Panc1 (cell line): ENCODE results near the gene GRID2. TPM values are rescaled to one million over a fixed set of nuclear protein-coding genes. Genes with fewer than 3 reads are reported as not detected.

Experiments
- ATAC-seq: fragments of 200-7000 bp; cut with Tn5 transposase; 2 replicates; pipeline ENCODE4 v1.9.1; 2020; ENCODE audit warnings: mild to moderate bottlenecking, moderate library complexity
- BruUV-seq: library from RNA; stranded (reverse); fragments of 400-500 nt; replicated peaks from 2 replicates; lab custom pipeline; 2021; lab: Mats Ljungman, UMichigan
- CTCF ChIA-PET: fragments of 300-600 bp; sonication (Branson Sonifier 250); formaldehyde crosslinking; loops from one replicate; lab custom pipeline; 2022; ENCODE audit warnings: antibody characterized with exemption; lab: Charles Lee
- POLR2A ChIA-PET: fragments of 300-600 bp; sonication (Branson Sonifier 250); formaldehyde crosslinking; loops from one replicate; lab custom pipeline; 2022; ENCODE audit warnings: antibody characterized with exemption; lab: Charles Lee
- DNase-seq: peaks from one replicate; pipeline ENCODE4 v3.0.0-alpha.2; 2010; ENCODE audit warnings: low read depth, low spot score
- H3K27ac ChIP-seq: 2 replicates; pipeline ENCODE4 v1.5.1; 2011; ENCODE audit warnings: mild to moderate bottlenecking, low read length, inconsistent platforms
- H3K27me3 ChIP-seq: fragments of 200-500 bp; sonication (Bioruptor generic); 2 replicates; pipeline ENCODE4 v1.6.0; 2014; ENCODE audit warnings: low read length, inconsistent platforms; ENCODE audit not compliant: control insufficient read depth, insufficient read depth
- H3K36me3 ChIP-seq: fragments of 200-500 bp; sonication (Bioruptor generic); 2 replicates; pipeline ENCODE4 v1.5.1; 2014; ENCODE audit warnings: inconsistent platforms, mild to moderate bottlenecking, low read length, moderate library complexity; ENCODE audit not compliant: control insufficient read depth, insufficient read depth
- H3K4me1 ChIP-seq: 2 replicates; pipeline ENCODE4 v1.5.1; 2011; ENCODE audit warnings: inconsistent platforms, mild to moderate bottlenecking, low read length, moderate library complexity; ENCODE audit not compliant: control insufficient read depth, insufficient read depth
- H3K4me3 ChIP-seq, 2 experiments: 2 replicates each; pipeline ENCODE4 v1.5.1; 2011 to 2012; ENCODE audit warnings: low read depth in 2 of 2, low read length in 2 of 2, mild to moderate bottlenecking in 2 of 2, inconsistent platforms in 1 of 2, moderate library complexity in 1 of 2
- H3K9me3 ChIP-seq: fragments of 200-500 bp; sonication (Bioruptor generic); 2 replicates; pipeline ENCODE4 v1.5.1; 2014; ENCODE audit warnings: low read depth, mild to moderate bottlenecking, inconsistent platforms, low read length, moderate library complexity; ENCODE audit not compliant: control insufficient read depth, insufficient read depth
- POLR2AphosphoS5 ChIP-seq: IDR thresholded peaks from 2 replicates; pipeline ENCODE4 v1.6.1; 2012; ENCODE audit warnings: mild to moderate bottlenecking, low read depth, low read length, moderate library complexity
- SIN3A ChIP-seq: IDR thresholded peaks from 2 replicates; pipeline ENCODE4 v1.6.1; 2012; ENCODE audit warnings: low read depth, mild to moderate bottlenecking, low read length, moderate library complexity, borderline replicate concordance; ENCODE audit not compliant: insufficient read depth
- TCF7L2 ChIP-seq: IDR thresholded peaks from 2 replicates; pipeline ENCODE4 v1.6.1; 2011; ENCODE audit warnings: mild to moderate bottlenecking, low read depth, low read length, inconsistent platforms
- in situ Hi-C: cut with HindIII; loops from 2 replicates; pipeline ENCODE4 v1.10.0; 2016; ENCODE audit warnings: low sequenced_read_pairs, low pct_unique_long_range_greater_than_20kb
- intact Hi-C: fragments of 100-400 bp; cut with micrococcal nuclease; formaldehyde crosslinking; loops from one replicate; pipeline ENCODE4 v1.10.0; 2022; ENCODE audit not compliant: unreplicated experiment
- total RNA-seq: library from RNA; stranded (reverse); gene quantifications from one replicate; pipeline ENCODE4 v1.2.1, GENCODE V29; 2021; ENCODE audit not compliant: unreplicated experiment
- TF ChIP-seq, protein P1 (sequence below): fragments of 450-650 bp; IDR thresholded peaks from 2 replicates; pipeline ENCODE4 v1.5.1; 2017; ENCODE audit warnings: mild to moderate bottlenecking
- TF ChIP-seq, protein P2 (sequence below), 2 experiments: IDR thresholded peaks; 2 replicates each; pipeline ENCODE4 v1.6.1; 2011 to 2012; ENCODE audit warnings: low read depth in 2 of 2, control low read depth in 1 of 2, low read length in 1 of 2, mild to moderate bottlenecking in 1 of 2, moderate library complexity in 1 of 2; ENCODE audit not compliant: insufficient read depth in 1 of 2

Gene GRID2
- total RNA-seq, 1 experiment from 2014 or later = 0.08 TPM

DNA sequence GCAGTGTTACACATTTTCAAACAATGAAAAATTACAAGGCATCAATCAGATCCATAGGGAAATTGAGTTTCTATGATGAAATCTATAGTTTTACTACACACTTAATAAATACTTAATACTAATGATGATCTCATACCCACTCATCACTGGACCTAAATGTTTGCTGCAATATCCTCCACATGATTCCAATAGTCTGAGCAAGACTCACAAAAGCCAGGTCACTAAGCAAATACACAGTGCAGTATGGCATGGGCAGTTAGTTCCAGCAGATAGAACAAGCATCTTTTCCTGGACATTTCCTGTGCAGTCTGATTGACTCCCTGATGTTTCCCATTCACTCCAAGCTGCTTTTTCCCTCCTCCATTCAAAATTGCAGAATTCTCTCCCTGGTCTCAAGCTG is 1415.8 kb downstream of the GRID2 start:
- no peaks in the 10 kb centered on the region for H3K27me3 ChIP-seq
- ChIA-PET POLR2A (no interaction called here), CTCF (no interaction called here)
- ATAC-seq (no peak), DNase-seq (no peak)
- no peak overlapping the region for H3K27ac ChIP-seq
- no peak overlapping the region for H3K4me3 ChIP-seq
- intact Hi-C loops = no loop called here
- no peak for TF ChIP-seq SIN3A
- no peak for TF ChIP-seq POLR2AphosphoS5
- TF ChIP-seq, protein P1, sequence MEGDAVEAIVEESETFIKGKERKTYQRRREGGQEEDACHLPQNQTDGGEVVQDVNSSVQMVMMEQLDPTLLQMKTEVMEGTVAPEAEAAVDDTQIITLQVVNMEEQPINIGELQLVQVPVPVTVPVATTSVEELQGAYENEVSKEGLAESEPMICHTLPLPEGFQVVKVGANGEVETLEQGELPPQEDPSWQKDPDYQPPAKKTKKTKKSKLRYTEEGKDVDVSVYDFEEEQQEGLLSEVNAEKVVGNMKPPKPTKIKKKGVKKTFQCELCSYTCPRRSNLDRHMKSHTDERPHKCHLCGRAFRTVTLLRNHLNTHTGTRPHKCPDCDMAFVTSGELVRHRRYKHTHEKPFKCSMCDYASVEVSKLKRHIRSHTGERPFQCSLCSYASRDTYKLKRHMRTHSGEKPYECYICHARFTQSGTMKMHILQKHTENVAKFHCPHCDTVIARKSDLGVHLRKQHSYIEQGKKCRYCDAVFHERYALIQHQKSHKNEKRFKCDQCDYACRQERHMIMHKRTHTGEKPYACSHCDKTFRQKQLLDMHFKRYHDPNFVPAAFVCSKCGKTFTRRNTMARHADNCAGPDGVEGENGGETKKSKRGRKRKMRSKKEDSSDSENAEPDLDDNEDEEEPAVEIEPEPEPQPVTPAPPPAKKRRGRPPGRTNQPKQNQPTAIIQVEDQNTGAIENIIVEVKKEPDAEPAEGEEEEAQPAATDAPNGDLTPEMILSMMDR = no peak
- TF ChIP-seq TCF7L2 = no peak
- TF ChIP-seq, protein P2, sequence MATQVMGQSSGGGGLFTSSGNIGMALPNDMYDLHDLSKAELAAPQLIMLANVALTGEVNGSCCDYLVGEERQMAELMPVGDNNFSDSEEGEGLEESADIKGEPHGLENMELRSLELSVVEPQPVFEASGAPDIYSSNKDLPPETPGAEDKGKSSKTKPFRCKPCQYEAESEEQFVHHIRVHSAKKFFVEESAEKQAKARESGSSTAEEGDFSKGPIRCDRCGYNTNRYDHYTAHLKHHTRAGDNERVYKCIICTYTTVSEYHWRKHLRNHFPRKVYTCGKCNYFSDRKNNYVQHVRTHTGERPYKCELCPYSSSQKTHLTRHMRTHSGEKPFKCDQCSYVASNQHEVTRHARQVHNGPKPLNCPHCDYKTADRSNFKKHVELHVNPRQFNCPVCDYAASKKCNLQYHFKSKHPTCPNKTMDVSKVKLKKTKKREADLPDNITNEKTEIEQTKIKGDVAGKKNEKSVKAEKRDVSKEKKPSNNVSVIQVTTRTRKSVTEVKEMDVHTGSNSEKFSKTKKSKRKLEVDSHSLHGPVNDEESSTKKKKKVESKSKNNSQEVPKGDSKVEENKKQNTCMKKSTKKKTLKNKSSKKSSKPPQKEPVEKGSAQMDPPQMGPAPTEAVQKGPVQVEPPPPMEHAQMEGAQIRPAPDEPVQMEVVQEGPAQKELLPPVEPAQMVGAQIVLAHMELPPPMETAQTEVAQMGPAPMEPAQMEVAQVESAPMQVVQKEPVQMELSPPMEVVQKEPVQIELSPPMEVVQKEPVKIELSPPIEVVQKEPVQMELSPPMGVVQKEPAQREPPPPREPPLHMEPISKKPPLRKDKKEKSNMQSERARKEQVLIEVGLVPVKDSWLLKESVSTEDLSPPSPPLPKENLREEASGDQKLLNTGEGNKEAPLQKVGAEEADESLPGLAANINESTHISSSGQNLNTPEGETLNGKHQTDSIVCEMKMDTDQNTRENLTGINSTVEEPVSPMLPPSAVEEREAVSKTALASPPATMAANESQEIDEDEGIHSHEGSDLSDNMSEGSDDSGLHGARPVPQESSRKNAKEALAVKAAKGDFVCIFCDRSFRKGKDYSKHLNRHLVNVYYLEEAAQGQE (IDR thresholded peaks at IDR 0.05; ENCODE audit: insufficient read depth in 1 of 2, low read depth in 2 of 2, low read length in 1 of 2) = no peak
- no peaks in the 10 kb centered on the region for H3K4me1 ChIP-seq
- in situ Hi-C loops = no loop called here
- no TSS peak for BruUV-seq
- no peaks in the 10 kb centered on the region for H3K9me3 ChIP-seq
- H3K36me3 ChIP-seq = no peaks in the 10 kb centered on the region

DNA sequence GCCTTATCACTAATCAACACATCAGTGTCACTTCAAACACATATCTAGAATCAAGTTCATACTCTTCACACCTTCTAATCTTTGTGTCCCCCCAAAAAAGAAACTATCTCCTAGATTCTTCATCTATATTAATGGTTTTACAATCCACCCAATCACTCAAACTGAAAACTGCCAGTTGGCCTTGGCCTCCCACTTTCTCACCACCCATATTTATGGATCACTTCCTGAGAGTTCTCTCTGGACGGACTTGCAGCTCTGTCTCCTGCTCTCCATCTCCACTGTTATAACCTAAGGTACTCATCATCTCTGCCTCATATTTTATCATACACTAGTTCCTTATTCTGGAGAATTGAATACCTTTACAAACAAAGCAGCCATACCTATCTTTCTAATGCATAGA is 1418.7 kb downstream of the GRID2 start:
- no peak overlapping the region for H3K27ac ChIP-seq
- TF ChIP-seq, protein P1 = no peak
- TF ChIP-seq POLR2AphosphoS5 (no peak), SIN3A (no peak), TCF7L2 (no peak)
- TF ChIP-seq, protein P2 (IDR thresholded peaks at IDR 0.05; ENCODE audit: insufficient read depth in 1 of 2, low read depth in 2 of 2, low read length in 1 of 2) = no peak
- ChIA-PET POLR2A (no interaction called here), CTCF (no interaction called here)
- intact Hi-C loops (no loop called here), in situ Hi-C loops (no loop called here)
- no peak for ATAC-seq
- H3K4me3 ChIP-seq = no peak overlapping the region
- H3K9me3 ChIP-seq = no peaks in the 10 kb centered on the region
- no peak for DNase-seq
- BruUV-seq = no TSS peak
- no peaks in the 10 kb centered on the region for H3K36me3 ChIP-seq
- no peaks in the 10 kb centered on the region for H3K4me1 ChIP-seq
- H3K27me3 ChIP-seq = no peaks in the 10 kb centered on the region
